ENCODE data around the gene PPP1R13L. TPM values are rescaled to one million over a fixed set of nuclear protein-coding genes. Genes with fewer than 3 reads are reported as not detected.

PPP1R13L gene
- total and polyA plus RNA-seq, 2 of the 8 experiments (the other 6 are each of a cell fraction or from before 2014, with no cell fraction given), result 9.1 to 15.3 TPM

DNA sequence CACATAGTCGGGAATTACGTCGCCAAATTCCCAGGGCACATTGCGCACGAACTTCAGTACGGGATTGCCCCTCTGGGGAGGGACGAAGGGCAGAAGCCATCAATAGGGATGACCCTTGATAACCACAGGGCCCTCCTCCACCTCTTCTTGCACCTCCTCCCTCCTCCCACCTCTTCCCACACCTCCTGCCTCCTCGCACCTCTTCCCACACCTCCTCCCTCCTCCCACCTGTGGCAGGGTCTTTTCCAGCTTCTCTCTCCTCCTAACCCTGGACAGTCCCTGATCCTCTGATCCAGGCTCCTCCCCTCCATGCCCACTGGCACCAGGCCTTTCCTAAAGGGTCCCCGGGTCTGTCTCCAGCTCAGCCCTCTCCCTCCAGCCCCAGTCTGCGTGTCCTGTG, 15.5 kb upstream of the PPP1R13L start (continued):
- TF ChIP-seq, protein P1, sequence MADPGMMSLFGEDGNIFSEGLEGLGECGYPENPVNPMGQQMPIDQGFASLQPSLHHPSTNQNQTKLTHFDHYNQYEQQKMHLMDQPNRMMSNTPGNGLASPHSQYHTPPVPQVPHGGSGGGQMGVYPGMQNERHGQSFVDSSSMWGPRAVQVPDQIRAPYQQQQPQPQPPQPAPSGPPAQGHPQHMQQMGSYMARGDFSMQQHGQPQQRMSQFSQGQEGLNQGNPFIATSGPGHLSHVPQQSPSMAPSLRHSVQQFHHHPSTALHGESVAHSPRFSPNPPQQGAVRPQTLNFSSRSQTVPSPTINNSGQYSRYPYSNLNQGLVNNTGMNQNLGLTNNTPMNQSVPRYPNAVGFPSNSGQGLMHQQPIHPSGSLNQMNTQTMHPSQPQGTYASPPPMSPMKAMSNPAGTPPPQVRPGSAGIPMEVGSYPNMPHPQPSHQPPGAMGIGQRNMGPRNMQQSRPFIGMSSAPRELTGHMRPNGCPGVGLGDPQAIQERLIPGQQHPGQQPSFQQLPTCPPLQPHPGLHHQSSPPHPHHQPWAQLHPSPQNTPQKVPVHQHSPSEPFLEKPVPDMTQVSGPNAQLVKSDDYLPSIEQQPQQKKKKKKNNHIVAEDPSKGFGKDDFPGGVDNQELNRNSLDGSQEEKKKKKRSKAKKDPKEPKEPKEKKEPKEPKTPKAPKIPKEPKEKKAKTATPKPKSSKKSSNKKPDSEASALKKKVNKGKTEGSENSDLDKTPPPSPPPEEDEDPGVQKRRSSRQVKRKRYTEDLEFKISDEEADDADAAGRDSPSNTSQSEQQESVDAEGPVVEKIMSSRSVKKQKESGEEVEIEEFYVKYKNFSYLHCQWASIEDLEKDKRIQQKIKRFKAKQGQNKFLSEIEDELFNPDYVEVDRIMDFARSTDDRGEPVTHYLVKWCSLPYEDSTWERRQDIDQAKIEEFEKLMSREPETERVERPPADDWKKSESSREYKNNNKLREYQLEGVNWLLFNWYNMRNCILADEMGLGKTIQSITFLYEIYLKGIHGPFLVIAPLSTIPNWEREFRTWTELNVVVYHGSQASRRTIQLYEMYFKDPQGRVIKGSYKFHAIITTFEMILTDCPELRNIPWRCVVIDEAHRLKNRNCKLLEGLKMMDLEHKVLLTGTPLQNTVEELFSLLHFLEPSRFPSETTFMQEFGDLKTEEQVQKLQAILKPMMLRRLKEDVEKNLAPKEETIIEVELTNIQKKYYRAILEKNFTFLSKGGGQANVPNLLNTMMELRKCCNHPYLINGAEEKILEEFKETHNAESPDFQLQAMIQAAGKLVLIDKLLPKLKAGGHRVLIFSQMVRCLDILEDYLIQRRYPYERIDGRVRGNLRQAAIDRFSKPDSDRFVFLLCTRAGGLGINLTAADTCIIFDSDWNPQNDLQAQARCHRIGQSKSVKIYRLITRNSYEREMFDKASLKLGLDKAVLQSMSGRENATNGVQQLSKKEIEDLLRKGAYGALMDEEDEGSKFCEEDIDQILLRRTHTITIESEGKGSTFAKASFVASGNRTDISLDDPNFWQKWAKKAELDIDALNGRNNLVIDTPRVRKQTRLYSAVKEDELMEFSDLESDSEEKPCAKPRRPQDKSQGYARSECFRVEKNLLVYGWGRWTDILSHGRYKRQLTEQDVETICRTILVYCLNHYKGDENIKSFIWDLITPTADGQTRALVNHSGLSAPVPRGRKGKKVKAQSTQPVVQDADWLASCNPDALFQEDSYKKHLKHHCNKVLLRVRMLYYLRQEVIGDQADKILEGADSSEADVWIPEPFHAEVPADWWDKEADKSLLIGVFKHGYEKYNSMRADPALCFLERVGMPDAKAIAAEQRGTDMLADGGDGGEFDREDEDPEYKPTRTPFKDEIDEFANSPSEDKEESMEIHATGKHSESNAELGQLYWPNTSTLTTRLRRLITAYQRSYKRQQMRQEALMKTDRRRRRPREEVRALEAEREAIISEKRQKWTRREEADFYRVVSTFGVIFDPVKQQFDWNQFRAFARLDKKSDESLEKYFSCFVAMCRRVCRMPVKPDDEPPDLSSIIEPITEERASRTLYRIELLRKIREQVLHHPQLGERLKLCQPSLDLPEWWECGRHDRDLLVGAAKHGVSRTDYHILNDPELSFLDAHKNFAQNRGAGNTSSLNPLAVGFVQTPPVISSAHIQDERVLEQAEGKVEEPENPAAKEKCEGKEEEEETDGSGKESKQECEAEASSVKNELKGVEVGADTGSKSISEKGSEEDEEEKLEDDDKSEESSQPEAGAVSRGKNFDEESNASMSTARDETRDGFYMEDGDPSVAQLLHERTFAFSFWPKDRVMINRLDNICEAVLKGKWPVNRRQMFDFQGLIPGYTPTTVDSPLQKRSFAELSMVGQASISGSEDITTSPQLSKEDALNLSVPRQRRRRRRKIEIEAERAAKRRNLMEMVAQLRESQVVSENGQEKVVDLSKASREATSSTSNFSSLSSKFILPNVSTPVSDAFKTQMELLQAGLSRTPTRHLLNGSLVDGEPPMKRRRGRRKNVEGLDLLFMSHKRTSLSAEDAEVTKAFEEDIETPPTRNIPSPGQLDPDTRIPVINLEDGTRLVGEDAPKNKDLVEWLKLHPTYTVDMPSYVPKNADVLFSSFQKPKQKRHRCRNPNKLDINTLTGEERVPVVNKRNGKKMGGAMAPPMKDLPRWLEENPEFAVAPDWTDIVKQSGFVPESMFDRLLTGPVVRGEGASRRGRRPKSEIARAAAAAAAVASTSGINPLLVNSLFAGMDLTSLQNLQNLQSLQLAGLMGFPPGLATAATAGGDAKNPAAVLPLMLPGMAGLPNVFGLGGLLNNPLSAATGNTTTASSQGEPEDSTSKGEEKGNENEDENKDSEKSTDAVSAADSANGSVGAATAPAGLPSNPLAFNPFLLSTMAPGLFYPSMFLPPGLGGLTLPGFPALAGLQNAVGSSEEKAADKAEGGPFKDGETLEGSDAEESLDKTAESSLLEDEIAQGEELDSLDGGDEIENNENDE (IDR thresholded peaks at IDR 0.05; ENCODE audit: insufficient replicate concordance, low read length), result no peak
- TF ChIP-seq NRF1 (IDR thresholded peaks at IDR 0.05; ENCODE audit: low read depth, low read length), result no peak
- no peak for TF ChIP-seq MAFK (IDR thresholded peaks at IDR 0.05; ENCODE audit: low read depth, low read length)
- TF ChIP-seq SP2 (IDR thresholded peaks at IDR 0.05; ENCODE audit: low read length), result no peak
- no peak for TF ChIP-seq BACH1 (IDR thresholded peaks at IDR 0.05; ENCODE audit: low read length)
- TF ChIP-seq JUN (IDR thresholded peaks at IDR 0.05; ENCODE audit: low read depth, low read length), result no peak
- no peak for TF ChIP-seq EZH2 (IDR thresholded peaks at IDR 0.05; ENCODE audit: low read depth, low read length, severe bottlenecking)
- no peak for TF ChIP-seq HDAC6 (IDR thresholded peaks at IDR 0.05; ENCODE audit: low read depth, low read length)
